ENCODE data around the gene ZSCAN30.

DNA sequence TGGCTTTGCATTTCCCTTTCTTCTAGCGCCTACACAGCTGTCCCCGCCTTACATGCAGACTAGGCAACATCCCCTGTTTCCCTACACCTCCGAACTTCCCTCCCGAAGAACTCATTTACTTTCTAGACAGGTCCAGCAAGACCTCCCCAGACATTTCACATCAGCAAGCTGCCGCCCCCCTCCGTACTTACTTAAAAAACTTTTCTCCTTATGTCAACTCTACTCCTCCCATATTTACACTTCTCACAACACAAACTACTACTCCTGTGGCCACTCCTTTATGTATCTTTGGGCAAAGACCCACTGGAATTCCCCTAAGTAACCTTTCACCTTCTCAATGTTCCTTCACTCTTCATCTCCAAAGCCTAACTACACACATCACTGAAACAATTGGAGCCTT is 69.6 kb downstream of the ZSCAN30 start:
- TF ChIP-seq, protein P1, sequence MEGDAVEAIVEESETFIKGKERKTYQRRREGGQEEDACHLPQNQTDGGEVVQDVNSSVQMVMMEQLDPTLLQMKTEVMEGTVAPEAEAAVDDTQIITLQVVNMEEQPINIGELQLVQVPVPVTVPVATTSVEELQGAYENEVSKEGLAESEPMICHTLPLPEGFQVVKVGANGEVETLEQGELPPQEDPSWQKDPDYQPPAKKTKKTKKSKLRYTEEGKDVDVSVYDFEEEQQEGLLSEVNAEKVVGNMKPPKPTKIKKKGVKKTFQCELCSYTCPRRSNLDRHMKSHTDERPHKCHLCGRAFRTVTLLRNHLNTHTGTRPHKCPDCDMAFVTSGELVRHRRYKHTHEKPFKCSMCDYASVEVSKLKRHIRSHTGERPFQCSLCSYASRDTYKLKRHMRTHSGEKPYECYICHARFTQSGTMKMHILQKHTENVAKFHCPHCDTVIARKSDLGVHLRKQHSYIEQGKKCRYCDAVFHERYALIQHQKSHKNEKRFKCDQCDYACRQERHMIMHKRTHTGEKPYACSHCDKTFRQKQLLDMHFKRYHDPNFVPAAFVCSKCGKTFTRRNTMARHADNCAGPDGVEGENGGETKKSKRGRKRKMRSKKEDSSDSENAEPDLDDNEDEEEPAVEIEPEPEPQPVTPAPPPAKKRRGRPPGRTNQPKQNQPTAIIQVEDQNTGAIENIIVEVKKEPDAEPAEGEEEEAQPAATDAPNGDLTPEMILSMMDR (IDR thresholded peaks at IDR 0.05) = no peak
- no peak for TF ChIP-seq POLR2A (IDR thresholded peaks at IDR 0.05)

Measured in thyroid gland (tissue), 4 donors.